ENCODE results near the gene HBE1. TPM values are rescaled to one million over a fixed set of nuclear protein-coding genes. Genes with fewer than 3 reads are reported as not detected.

The HBE1 gene
- total and polyA plus RNA-seq, 9 of the 15 experiments (the other 6 are each of a cell fraction or from before 2014, with no cell fraction given) = 612 to 10,250 (median 2,181) TPM

DNA sequence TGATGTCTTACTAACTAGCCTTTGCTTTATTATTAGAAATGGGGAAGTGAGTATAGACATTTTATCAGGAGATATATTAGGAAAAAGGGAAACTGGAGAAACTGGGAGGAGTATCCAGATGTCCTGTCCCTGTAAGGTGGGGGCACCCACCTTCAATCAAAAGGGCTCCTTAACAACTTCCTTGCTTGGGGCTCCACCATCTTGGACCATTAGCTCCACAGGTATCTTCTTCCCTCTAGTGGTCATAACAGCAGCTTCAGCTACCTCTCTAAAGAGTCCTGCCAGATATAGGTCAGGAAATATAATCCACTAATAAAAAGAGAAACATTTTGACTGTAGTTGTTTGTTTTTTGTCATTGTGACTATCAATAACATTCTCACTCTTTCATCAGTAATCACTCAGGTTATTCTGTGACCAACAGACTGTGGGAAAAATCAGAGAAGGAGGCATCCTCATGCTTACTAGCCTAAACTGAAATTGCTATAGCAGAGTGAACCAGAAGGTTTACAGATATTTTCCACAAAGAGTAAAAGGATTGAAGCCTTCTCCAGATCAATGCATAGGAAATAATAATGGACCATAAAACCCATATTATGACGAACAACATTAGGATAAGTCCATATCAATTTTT, 21.6 kb upstream of the HBE1 start (continued):
- TF ChIP-seq, protein P1, sequence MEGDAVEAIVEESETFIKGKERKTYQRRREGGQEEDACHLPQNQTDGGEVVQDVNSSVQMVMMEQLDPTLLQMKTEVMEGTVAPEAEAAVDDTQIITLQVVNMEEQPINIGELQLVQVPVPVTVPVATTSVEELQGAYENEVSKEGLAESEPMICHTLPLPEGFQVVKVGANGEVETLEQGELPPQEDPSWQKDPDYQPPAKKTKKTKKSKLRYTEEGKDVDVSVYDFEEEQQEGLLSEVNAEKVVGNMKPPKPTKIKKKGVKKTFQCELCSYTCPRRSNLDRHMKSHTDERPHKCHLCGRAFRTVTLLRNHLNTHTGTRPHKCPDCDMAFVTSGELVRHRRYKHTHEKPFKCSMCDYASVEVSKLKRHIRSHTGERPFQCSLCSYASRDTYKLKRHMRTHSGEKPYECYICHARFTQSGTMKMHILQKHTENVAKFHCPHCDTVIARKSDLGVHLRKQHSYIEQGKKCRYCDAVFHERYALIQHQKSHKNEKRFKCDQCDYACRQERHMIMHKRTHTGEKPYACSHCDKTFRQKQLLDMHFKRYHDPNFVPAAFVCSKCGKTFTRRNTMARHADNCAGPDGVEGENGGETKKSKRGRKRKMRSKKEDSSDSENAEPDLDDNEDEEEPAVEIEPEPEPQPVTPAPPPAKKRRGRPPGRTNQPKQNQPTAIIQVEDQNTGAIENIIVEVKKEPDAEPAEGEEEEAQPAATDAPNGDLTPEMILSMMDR (IDR thresholded peaks at IDR 0.05 in 2 of 3, conservative IDR thresholded peaks at IDR 0.05 in 1 of 3; ENCODE audit: insufficient read depth in 2 of 3, low read depth in 1 of 3, low read length in 3 of 3) = peak; percentile 80 to 93 (median 89)
- TF ChIP-seq, protein P2, sequence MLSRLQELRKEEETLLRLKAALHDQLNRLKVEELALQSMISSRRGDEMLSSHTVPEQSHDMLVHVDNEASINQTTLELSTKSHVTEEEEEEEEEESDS (CRISPR knock-in tag; IDR thresholded peaks at IDR 0.05) = no peak
- TF ChIP-seq, protein P3, sequence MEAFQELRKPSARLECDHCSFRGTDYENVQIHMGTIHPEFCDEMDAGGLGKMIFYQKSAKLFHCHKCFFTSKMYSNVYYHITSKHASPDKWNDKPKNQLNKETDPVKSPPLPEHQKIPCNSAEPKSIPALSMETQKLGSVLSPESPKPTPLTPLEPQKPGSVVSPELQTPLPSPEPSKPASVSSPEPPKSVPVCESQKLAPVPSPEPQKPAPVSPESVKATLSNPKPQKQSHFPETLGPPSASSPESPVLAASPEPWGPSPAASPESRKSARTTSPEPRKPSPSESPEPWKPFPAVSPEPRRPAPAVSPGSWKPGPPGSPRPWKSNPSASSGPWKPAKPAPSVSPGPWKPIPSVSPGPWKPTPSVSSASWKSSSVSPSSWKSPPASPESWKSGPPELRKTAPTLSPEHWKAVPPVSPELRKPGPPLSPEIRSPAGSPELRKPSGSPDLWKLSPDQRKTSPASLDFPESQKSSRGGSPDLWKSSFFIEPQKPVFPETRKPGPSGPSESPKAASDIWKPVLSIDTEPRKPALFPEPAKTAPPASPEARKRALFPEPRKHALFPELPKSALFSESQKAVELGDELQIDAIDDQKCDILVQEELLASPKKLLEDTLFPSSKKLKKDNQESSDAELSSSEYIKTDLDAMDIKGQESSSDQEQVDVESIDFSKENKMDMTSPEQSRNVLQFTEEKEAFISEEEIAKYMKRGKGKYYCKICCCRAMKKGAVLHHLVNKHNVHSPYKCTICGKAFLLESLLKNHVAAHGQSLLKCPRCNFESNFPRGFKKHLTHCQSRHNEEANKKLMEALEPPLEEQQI (IDR thresholded peaks at IDR 0.05) = peak; percentile 40; the same call in 1 of the 2 replicates
- 0 out of 2 replicates have a peak, but pooled peaks have one; percentile 17 for TF ChIP-seq ATF7 (IDR thresholded peaks at IDR 0.05)
- TF ChIP-seq, protein P4, sequence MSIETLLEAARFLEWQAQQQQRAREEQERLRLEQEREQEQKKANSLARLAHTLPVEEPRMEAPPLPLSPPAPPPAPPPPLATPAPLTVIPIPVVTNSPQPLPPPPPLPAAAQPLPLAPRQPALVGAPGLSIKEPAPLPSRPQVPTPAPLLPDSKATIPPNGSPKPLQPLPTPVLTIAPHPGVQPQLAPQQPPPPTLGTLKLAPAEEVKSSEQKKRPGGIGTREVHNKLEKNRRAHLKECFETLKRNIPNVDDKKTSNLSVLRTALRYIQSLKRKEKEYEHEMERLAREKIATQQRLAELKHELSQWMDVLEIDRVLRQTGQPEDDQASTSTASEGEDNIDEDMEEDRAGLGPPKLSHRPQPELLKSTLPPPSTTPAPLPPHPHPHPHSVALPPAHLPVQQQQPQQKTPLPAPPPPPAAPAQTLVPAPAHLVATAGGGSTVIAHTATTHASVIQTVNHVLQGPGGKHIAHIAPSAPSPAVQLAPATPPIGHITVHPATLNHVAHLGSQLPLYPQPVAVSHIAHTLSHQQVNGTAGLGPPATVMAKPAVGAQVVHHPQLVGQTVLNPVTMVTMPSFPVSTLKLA (conservative IDR thresholded peaks at IDR 0.05) = peak in 1 of 2 experiments; percentile 34; a peak in 2 of 4 replicates
- TF ChIP-seq CBFA2T2 (conservative IDR thresholded peaks at IDR 0.05) = no peak
- TF ChIP-seq, protein P5, sequence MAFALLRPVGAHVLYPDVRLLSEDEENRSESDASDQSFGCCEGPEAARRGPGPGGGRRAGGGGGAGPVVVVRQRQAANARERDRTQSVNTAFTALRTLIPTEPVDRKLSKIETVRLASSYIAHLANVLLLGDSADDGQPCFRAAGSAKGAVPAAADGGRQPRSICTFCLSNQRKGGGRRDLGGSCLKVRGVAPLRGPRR (CRISPR knock-in tag; IDR thresholded peaks at IDR 0.05) = no peak
- TF ChIP-seq ZNF586 (CRISPR knock-in tag; conservative IDR thresholded peaks at IDR 0.05) = no peak
- TF ChIP-seq, protein P6, sequence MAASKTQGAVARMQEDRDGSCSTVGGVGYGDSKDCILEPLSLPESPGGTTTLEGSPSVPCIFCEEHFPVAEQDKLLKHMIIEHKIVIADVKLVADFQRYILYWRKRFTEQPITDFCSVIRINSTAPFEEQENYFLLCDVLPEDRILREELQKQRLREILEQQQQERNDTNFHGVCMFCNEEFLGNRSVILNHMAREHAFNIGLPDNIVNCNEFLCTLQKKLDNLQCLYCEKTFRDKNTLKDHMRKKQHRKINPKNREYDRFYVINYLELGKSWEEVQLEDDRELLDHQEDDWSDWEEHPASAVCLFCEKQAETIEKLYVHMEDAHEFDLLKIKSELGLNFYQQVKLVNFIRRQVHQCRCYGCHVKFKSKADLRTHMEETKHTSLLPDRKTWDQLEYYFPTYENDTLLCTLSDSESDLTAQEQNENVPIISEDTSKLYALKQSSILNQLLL (CRISPR knock-in tag; IDR thresholded peaks at IDR 0.05; ENCODE audit: borderline replicate concordance) = no peak
- TF ChIP-seq ZNF224 (CRISPR knock-in tag; IDR thresholded peaks at IDR 0.05) = no peak
- TF ChIP-seq, protein P7, sequence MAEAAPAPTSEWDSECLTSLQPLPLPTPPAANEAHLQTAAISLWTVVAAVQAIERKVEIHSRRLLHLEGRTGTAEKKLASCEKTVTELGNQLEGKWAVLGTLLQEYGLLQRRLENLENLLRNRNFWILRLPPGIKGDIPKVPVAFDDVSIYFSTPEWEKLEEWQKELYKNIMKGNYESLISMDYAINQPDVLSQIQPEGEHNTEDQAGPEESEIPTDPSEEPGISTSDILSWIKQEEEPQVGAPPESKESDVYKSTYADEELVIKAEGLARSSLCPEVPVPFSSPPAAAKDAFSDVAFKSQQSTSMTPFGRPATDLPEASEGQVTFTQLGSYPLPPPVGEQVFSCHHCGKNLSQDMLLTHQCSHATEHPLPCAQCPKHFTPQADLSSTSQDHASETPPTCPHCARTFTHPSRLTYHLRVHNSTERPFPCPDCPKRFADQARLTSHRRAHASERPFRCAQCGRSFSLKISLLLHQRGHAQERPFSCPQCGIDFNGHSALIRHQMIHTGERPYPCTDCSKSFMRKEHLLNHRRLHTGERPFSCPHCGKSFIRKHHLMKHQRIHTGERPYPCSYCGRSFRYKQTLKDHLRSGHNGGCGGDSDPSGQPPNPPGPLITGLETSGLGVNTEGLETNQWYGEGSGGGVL (CRISPR knock-in tag; IDR thresholded peaks at IDR 0.05) = no peak
- TF ChIP-seq SRSF7 (optimal IDR thresholded peaks at IDR 0.05; ENCODE audit: low read depth, low read length) = no peak
- TF ChIP-seq, protein P8, sequence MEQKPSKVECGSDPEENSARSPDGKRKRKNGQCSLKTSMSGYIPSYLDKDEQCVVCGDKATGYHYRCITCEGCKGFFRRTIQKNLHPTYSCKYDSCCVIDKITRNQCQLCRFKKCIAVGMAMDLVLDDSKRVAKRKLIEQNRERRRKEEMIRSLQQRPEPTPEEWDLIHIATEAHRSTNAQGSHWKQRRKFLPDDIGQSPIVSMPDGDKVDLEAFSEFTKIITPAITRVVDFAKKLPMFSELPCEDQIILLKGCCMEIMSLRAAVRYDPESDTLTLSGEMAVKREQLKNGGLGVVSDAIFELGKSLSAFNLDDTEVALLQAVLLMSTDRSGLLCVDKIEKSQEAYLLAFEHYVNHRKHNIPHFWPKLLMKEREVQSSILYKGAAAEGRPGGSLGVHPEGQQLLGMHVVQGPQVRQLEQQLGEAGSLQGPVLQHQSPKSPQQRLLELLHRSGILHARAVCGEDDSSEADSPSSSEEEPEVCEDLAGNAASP (IDR thresholded peaks at IDR 0.05) = no peak
- TF ChIP-seq RB1 (IDR thresholded peaks at IDR 0.05; ENCODE audit: low read depth) = peak; percentile 16; the same call in 1 of the 2 replicates
- no peak for TF ChIP-seq FOXK1 (CRISPR knock-in tag; IDR thresholded peaks at IDR 0.05; ENCODE audit: borderline replicate concordance)

Data from K562 (cell line).